Lower leg skin (tissue), 4 donors: ENCODE data around the gene SORBS2. TPM values are rescaled to one million over a fixed set of nuclear protein-coding genes. Genes with fewer than 3 reads are reported as not detected.
"Not testable (repeated sequence)": the region's sequence is repeated elsewhere in the genome, so short reads cannot be mapped to it uniquely, and the experiment has no call there.

ENCODE experiments used
- DNase-seq, 2 donors: peaks; one replicate each; pipeline ENCODE4 v3.0.0-alpha.2; 2019; ENCODE audit warnings: low spot score in 2 of 2
- H3K4me3 ChIP-seq: fragments of 200-600 bp; sonication (generic); 2 replicates; pipeline ENCODE4 v1.5.1; 2017; ENCODE audit warnings: mild to moderate bottlenecking, low read depth; ENCODE audit not compliant: poor library complexity, severe bottlenecking
- POLR2A ChIP-seq, 2 donors: fragments of 450-650 bp; IDR thresholded peaks; one replicate each; pipeline ENCODE4 v1.6.1; 2016 to 2017; ENCODE audit warnings: antibody characterized with exemption in 2 of 2, mild to moderate bottlenecking in 1 of 2, moderate library complexity in 1 of 2
- WGBS, 2 donors: methylation state at CpG; one replicate each; pipeline ENCODE4 v1.1.5; 2018; 5-methylcytosine and 5-hydroxymethylcytosine counted together
- intact Hi-C: fragments of 100-400 bp; cut with DNase I; formaldehyde crosslinking; loops from one replicate; pipeline ENCODE4 v1.15.0; 2023; ENCODE audit warnings: low total_unique reads
- total RNA-seq, 4 donors: library from RNA; depleted of rRNA; stranded (reverse); fragments of >200 nt; gene quantifications; one replicate each; pipeline ENCODE4 v1.1.0, GENCODE V29; 2016
- TF ChIP-seq, protein P1 (sequence below), 3 donors: fragments of 450-650 bp; IDR thresholded peaks; one replicate each; pipeline ENCODE4 v1.5.1; 2016; ENCODE audit warnings: antibody characterized with exemption in 3 of 3, mild to moderate bottlenecking in 3 of 3, moderate library complexity in 2 of 3

SORBS2 gene
- total RNA-seq, 4 donors from 2014 or later = 10.5 to 34.7 (median 20.6) TPM

- no peak for DNase-seq
- intact Hi-C loops = no loop called here
- no peak overlapping the region for H3K4me3 ChIP-seq
- WGBS, 2 donors = 85% methylated on average over 13 to 17 of the region's 18 CpGs
- TF ChIP-seq POLR2A (IDR thresholded peaks at IDR 0.05) = no peak
- TF ChIP-seq, protein P1, sequence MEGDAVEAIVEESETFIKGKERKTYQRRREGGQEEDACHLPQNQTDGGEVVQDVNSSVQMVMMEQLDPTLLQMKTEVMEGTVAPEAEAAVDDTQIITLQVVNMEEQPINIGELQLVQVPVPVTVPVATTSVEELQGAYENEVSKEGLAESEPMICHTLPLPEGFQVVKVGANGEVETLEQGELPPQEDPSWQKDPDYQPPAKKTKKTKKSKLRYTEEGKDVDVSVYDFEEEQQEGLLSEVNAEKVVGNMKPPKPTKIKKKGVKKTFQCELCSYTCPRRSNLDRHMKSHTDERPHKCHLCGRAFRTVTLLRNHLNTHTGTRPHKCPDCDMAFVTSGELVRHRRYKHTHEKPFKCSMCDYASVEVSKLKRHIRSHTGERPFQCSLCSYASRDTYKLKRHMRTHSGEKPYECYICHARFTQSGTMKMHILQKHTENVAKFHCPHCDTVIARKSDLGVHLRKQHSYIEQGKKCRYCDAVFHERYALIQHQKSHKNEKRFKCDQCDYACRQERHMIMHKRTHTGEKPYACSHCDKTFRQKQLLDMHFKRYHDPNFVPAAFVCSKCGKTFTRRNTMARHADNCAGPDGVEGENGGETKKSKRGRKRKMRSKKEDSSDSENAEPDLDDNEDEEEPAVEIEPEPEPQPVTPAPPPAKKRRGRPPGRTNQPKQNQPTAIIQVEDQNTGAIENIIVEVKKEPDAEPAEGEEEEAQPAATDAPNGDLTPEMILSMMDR (IDR thresholded peaks at IDR 0.05) = no peak
These were observed 99.5 kb downstream of the SORBS2 start for GRCh38 chr4:185712350-185713024.

- intact Hi-C loops = no loop called here
- 73 to 86% methylated on average over 4 of the region's 4 CpGs for WGBS, 2 donors
- no peak for DNase-seq
- no peak overlapping the region for H3K4me3 ChIP-seq
- TF ChIP-seq, protein P1 (IDR thresholded peaks at IDR 0.05) = no peak
- TF ChIP-seq POLR2A (IDR thresholded peaks at IDR 0.05) = no peak
These were observed 100.3 kb downstream of the SORBS2 start for GRCh38 chr4:185711726-185712125.

DNA sequence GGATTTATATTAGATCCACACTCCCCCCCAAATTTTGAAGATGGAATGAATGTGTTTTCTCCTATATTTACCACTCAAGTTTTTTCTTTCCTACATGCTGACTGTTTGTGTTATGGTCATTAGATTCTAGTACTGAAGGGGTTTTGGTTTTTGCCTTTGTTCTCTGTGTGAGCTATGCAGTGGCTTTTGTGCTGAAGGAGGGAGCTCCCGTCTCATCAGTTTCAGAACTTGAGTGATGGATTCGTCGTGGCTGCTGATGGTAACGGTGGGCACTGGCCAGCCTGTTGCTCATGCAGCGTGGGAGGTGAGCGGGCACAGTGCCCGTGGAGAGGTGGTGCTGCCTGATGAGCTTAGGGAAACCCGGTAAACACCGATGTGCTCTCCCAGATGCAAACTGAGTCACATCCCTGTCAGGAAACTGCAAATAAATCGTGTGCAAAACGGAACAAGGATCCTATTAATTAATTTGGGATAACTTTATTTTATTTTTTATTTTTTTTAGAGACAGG lies 101.5 kb downstream of the SORBS2 start:
- WGBS, 2 donors = 76 to 81% methylated on average over 11 of the region's 11 CpGs
- intact Hi-C loops = no loop called here

GRCh38 chr4:185709802-185710486 lies 102.0 kb downstream of the SORBS2 start:
- intact Hi-C loops = no loop called here
- DNase-seq = no peak
- no peak overlapping the region for H3K4me3 ChIP-seq
- 69 to 78% methylated on average over 8 of the region's 8 CpGs for WGBS, 2 donors
- TF ChIP-seq, protein P1 (IDR thresholded peaks at IDR 0.05) = no peak
- no peak for TF ChIP-seq POLR2A (IDR thresholded peaks at IDR 0.05)

More for the DNA sequence above, 101.5 kb downstream of the SORBS2 start:
- TF ChIP-seq, protein P1 (IDR thresholded peaks at IDR 0.05) = no peak
- TF ChIP-seq POLR2A (IDR thresholded peaks at IDR 0.05) = no peak
- H3K4me3 ChIP-seq = no peak overlapping the region
- DNase-seq = no peak

GRCh38 chr4:185708348-185708747 lies 103.6 kb downstream of the SORBS2 start:
- no peak overlapping the region for H3K4me3 ChIP-seq
- TF ChIP-seq, protein P1 (IDR thresholded peaks at IDR 0.05) = no peak
- no peak for TF ChIP-seq POLR2A (IDR thresholded peaks at IDR 0.05)
- WGBS, 2 donors = 27 to 33% methylated on average over 3 of the region's 3 CpGs
- no peak for DNase-seq
- intact Hi-C loops = no loop called here

DNA sequence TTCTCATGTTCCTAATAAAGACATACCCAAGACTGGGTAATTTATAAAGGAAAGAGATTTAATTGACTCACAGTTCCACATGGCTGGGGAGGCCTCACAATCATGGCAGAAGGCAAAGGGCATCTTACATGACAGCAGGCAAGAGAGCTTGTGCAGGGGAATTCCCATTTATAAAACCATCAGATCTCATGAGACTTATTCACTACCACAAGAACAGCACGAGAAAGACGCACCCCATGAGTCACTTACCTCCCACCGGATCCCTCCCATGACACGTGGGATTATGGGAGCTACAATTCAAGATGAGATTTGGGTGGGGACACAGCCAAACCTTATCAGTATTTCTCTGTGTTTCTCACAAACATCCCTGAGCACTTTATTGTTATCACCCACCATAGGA lies 104.4 kb downstream of the SORBS2 start:
- WGBS, 2 donors = 46 to 49% methylated on average over 4 of the region's 4 CpGs
- H3K4me3 ChIP-seq, DNase-seq, intact Hi-C loops: not testable (repeated sequence)
